HG03558 (cell line): ENCODE measurements around the gene SEPTIN14.
"Not testable (repeated sequence)": the region's sequence is repeated elsewhere in the genome, so short reads cannot be mapped to it uniquely, and the experiment has no call there.

Experiments used
- ATAC-seq: cut with Tn5 transposase; IDR thresholded peaks from one replicate; pipeline ENCODE4 v1.9.1; 2021; ENCODE audit warnings: moderate number of reproducible peaks; ENCODE audit not compliant: unreplicated experiment; ENCODE audit errors: extremely low read depth

Gene SEPTIN14

DNA sequence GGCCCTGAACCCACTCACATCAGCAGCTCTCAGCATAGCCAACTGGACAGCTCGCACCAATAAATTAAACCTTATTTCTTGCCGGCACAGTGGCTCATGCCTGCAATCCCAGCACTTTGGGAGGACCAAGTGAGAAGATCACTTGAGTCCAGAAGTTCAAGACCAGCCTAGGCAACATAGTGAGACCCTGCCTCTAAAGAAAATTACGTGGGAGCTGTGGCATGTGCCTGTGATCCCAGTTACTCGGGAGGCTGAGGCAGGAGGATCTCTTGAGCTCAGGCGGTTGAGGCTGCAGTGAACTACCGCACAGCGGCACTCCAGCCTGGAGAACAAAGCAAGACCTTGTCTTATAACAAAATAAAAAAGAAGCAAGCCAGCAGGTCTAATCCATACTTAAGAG lies 75.7 kb downstream of the SEPTIN14 start:
- ATAC-seq, result no peak

DNA sequence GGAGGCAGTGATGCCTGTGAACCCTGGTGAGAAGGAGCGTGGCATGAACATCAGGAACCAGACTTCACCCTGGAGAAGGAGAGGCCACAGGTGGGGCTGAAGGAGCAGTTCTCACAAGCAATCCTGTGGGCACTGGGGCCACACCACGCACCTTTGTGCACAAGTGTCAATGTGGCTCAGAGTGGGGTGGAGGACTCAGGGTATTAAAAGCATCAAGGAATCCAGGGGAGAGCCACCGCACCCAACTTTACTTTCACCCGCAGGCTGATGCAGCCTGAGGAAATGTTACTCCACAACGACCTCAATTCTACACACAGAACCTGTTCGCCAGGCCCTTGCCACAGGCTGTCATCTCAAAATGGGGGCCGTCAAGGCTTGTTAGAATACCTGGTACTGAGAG lies 77.1 kb downstream of the SEPTIN14 start:
- ATAC-seq, result not testable (repeated sequence)

DNA sequence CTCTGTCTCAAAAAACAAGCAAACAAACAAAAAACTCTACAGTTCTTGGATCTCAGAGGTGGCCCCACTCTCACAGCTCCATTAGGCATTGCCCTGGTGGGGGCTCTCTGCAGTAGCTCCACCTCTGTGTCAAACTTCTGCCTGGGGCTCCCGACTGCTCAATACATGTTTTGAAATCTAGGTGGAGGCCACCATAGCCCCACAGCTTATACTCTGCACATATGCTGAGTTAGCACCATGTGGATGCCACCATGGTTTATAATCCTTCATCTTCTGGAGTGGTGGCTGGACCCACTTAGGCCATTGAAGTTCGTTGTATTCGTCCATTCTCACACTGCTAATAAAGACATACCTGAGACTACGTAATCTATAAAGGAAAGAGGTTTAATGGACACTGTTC lies 78.4 kb downstream of the SEPTIN14 start:
- no peak for ATAC-seq

DNA sequence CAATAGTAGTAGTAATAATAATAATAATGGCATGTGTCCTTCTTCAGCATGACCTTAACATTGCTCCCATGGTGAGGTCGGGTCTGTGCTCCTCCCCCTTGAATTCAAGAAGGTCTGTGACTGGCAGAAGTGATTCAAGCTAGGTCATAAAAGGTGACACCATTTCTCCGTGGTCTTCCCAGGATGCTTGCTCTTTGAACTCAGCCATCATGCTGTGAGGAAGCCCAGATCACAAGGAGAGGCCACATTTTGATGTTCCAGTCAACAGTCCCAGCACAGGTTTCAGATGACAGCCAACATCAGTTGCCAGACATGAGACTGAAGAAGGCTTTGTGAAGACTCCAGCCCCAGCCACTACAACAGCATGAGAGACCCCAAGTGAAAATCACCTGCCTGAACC lies 83.9 kb downstream of the SEPTIN14 start:
- ATAC-seq, result no peak

DNA sequence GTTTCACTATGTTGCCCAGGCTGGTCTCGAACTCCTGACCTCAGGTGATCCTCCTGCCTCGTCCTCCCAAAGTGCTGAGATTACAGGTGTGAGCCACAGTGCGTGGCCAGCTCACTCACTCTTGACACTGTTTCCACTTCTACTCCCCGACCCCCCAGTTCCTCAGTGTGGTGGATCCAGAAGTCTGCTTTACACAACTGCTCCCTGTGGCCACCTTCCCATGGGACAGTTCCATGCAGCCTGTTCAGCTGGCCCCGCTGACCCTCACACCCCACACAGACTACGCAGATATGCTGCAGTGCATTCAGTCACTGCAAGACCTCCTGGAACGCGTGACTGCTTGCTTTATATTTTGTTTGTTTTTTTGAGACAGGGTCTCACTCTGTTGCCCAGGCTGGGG lies 86.4 kb downstream of the SEPTIN14 start:
- ATAC-seq, result no peak

DNA sequence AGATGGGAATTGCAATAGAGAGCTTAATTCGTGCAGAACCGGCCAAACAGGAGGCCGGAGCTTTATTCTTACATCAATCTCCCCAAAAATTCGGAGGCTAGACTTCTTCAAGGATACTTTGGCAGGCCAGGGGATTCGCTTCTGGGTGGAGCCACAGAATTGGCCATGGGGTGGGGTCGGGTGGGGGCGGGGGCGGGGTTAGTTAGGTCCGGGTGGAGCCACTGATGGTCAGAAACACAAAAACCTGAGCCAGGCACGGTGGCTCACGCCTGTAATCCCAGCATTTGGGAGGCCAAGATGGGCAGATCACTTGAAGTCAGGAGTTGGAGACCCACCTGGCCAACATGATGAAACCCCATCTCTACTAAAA lies 87.5 kb downstream of the SEPTIN14 start:
- ATAC-seq, result no peak

DNA sequence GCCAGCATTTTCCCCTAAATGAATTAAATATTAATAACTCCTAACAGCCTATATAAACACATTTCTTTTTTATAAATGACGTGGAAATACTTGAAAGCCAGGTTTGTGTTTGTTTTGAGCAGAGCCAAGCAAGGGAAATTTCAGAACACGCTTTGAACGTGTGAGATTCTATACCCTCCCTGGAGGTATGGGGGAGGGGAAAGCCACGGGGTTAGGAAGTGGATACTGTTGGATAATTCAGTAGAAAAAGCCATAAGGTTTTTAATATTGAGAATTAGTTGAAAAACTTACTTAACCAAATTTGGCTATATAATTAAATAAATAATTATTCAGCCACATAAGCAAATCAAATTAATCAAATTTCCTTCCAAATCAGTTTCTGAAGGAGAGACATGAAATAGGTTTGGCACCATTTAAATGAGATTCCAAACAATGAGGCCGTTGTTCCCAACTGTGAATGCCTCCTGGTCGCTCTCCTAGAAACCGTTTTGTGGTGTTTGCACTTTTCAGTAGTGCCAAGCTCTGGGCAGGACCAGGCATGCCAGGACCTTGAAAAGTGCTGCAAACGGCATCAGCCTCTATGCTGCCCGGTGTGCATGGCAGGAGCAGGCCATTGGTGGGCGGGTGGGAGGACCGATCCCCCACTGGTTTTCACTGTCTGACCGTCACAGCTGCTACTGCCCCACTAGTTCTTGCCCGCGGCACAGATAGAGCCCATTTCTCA lies 88.1 kb downstream of the SEPTIN14 start:
- ATAC-seq, result no peak

DNA sequence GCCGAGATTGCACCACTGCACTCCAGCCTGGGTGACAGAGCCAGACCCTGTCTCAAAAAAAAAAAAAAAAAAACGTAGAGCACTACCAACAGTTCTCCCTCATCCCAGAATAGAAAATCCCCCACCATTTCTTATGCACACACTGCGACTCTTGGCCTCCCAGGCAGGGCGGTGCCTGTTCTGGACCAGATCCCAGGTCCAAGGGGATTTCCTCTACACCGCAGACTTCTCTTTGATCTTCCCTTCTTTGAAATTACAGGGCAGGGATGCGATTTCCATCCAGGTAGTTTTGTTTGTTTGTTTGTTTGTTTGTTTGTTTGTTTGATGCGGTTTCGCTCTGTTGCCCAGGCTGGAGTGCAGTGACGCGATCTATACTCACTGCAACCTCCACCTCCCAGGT lies 91.8 kb downstream of the SEPTIN14 start:
- no peak for ATAC-seq

DNA sequence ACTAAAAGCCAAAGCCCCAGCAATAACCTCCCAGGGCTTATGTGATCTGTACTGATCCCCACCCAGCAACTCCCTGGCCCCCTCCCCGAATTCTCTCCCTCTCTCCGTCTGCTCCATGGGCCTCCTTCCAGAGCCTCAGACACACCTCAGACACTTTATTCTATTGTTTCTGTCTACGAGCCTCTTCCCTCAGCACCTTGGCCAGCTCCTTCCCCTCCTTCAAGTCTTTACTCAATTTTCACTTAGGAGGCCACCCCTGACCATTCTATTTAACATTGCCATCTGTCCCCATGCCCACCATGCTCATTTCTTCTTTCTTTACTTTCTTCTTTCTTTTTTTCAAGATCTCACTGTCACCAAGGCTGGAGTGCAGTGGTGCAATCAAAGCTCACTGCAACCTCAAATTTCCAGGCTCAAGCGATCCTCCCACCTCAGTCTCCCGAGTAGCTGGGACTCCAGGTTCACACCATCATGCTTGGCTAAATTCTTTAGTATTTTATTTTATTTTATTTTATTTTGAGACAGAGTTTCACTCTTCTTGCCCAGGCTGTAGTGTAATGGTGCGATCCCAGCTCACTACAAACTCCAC lies 109.2 kb downstream of the SEPTIN14 start:
- ATAC-seq, result not testable (repeated sequence)

DNA sequence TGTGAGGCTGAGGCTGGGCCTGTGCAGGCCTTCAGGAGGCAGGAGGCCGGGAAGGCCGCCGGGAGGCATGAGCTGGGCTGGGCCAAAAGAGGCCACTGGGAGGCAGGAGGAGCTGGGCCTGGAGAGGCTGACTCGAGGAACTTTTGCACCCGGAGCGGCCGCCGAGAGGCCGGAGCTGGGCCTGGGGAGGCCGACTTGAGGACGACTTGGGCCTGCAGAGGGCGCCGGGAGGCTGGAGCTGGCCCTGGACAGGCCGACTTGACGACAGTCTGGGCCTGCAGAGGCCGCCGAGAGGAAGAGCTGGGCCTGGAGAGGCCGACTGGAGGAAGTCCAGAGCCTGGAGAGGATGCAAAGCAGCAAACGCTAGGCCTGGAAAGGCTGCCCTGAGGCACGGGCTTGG lies 117.8 kb downstream of the SEPTIN14 start:
- ATAC-seq, result not testable (repeated sequence)
